Hepatocyte (in vitro differentiated cells): ENCODE data around the gene TMEM147. TPM values are rescaled to one million over a fixed set of nuclear protein-coding genes. Genes with fewer than 3 reads are reported as not detected.

Source experiments
- DNase-seq: peaks from one replicate; pipeline ENCODE4 v3.0.0-alpha.2; 2016; ENCODE audit warnings: low spot score
- H2AFZ ChIP-seq: fragments of 200-600 bp; sonication (generic); 2 replicates; pipeline ENCODE4 v1.6.0; 2016; ENCODE audit warnings: antibody characterized with exemption, mild to moderate bottlenecking
- H3K27ac ChIP-seq: fragments of 200-600 bp; sonication (generic); 2 replicates; pipeline ENCODE4 v1.5.1; 2016; ENCODE audit warnings: mild to moderate bottlenecking
- H3K27me3 ChIP-seq: fragments of 200-600 bp; sonication (generic); 2 replicates; pipeline ENCODE4 v1.6.1; 2016
- H3K36me3 ChIP-seq: fragments of 200-600 bp; sonication (generic); replicated peaks from 2 replicates; pipeline ENCODE4 v1.5.1; 2016; ENCODE audit warnings: low read depth; ENCODE audit not compliant: insufficient read depth
- H3K4me1 ChIP-seq: fragments of 200-600 bp; sonication (generic); 2 replicates; pipeline ENCODE4 v1.5.1; 2016; ENCODE audit warnings: mild to moderate bottlenecking, moderate library complexity; ENCODE audit not compliant: insufficient read depth
- H3K4me2 ChIP-seq: fragments of 200-600 bp; sonication (generic); 2 replicates; pipeline ENCODE4 v1.6.0; 2016
- H3K4me3 ChIP-seq: fragments of 200-600 bp; sonication (generic); 2 replicates; pipeline ENCODE4 v1.5.1; 2016; ENCODE audit warnings: mild to moderate bottlenecking
- H3K79me2 ChIP-seq: fragments of 200-600 bp; sonication (generic); 2 replicates; pipeline ENCODE4 v1.6.0; 2017; ENCODE audit warnings: mild to moderate bottlenecking
- H3K9me2 ChIP-seq: fragments of 200-600 bp; sonication (generic); replicated peaks from 2 replicates; pipeline ENCODE4 v1.6.0; 2017; ENCODE audit warnings: mild to moderate bottlenecking; ENCODE audit not compliant: insufficient read depth
- H3K9me3 ChIP-seq: fragments of 200-600 bp; sonication (generic); 2 replicates; pipeline ENCODE4 v1.5.1; 2016; ENCODE audit warnings: low read depth, mild to moderate bottlenecking
- H4K20me1 ChIP-seq: fragments of 200-600 bp; sonication (generic); 2 replicates; pipeline ENCODE4 v1.6.0; 2016; ENCODE audit warnings: mild to moderate bottlenecking; ENCODE audit not compliant: insufficient read depth, poor library complexity, severe bottlenecking
- EZH2 ChIP-seq: fragments of 200-600 bp; sonication (generic); IDR thresholded peaks from 2 replicates; pipeline ENCODE4 v1.6.1; 2016; ENCODE audit warnings: antibody characterized with exemption, mild to moderate bottlenecking, borderline replicate concordance
- EZH2phosphoT487 ChIP-seq: fragments of 200-600 bp; sonication (generic); IDR thresholded peaks from one replicate; pipeline ENCODE4 v1.6.1; 2018; ENCODE audit warnings: antibody characterized with exemption, mild to moderate bottlenecking, low read depth, moderate library complexity; ENCODE audit not compliant: unreplicated experiment, severe bottlenecking
- WGBS: methylation state at CpG from one replicate; pipeline ENCODE4 v1.1.6; 2016; ENCODE audit warnings: low lambda C conversion rate; ENCODE audit errors: missing lambda C conversion rate; 5-methylcytosine and 5-hydroxymethylcytosine counted together
- polyA plus RNA-seq: library from polyadenylated mRNA; unstranded; fragments of >200 nt; fragmentation: Nextera tagmentation; extraction: Ambion mirVana; gene quantifications from 2 replicates; pipeline ENCODE4 v1.2.1, GENCODE V29; 2016
- total RNA-seq: library from RNA; depleted of rRNA; stranded (reverse); fragments of >200 nt; gene quantifications from 2 replicates; pipeline ENCODE4 v1.2.3, GENCODE V29; 2014
- TF ChIP-seq, protein P1 (sequence below): fragments of 200-600 bp; sonication (generic); IDR thresholded peaks from 2 replicates; pipeline ENCODE4 v1.5.1; 2016; ENCODE audit warnings: antibody characterized with exemption, mild to moderate bottlenecking; ENCODE audit not compliant: poor library complexity

Gene TMEM147
- total and polyA plus RNA-seq, 2 experiments from 2014 or later: 115 to 287 TPM

DNA sequence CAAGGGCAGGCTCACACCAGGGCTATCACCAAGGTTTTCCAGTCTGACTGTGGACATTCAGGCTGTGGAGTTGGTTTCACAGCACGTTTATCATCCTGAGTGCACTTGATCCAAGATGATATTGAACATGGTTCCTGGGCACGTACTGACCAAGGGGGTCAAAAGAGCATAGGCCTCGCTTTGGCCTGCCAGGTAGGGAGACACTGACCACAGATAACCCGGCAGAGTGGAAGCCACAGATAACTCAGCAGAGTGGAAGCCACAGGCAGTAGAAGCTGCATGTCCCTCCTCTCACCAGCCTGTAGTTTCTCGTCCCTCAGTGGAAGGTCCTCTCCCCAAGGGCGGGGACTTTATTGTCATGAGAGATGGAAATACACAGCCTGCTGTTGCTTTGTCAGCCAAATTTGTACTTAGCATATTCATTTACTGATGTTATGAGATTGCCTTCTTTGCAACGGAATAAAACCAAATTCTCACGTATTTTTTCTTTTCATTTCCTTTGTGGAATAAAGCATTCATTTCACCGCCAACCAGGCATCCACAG, 46.4 kb upstream of the TMEM147 start:
- H2AFZ ChIP-seq: no peak overlapping the region
- H3K4me3 ChIP-seq: no peak overlapping the region
- no peaks in the 10 kb centered on the region for H3K79me2 ChIP-seq
- H4K20me1 ChIP-seq: no peaks in the 10 kb centered on the region
- DNase-seq: no peak
- 93% methylated on average over 9 of the region's 9 CpGs for WGBS
- H3K36me3 ChIP-seq: no peaks in the 10 kb centered on the region
- no peaks in the 10 kb centered on the region for H3K9me2 ChIP-seq
- H3K4me2 ChIP-seq: no peak overlapping the region
- TF ChIP-seq EZH2 (no peak), EZH2phosphoT487 (no peak)
- TF ChIP-seq, protein P1, sequence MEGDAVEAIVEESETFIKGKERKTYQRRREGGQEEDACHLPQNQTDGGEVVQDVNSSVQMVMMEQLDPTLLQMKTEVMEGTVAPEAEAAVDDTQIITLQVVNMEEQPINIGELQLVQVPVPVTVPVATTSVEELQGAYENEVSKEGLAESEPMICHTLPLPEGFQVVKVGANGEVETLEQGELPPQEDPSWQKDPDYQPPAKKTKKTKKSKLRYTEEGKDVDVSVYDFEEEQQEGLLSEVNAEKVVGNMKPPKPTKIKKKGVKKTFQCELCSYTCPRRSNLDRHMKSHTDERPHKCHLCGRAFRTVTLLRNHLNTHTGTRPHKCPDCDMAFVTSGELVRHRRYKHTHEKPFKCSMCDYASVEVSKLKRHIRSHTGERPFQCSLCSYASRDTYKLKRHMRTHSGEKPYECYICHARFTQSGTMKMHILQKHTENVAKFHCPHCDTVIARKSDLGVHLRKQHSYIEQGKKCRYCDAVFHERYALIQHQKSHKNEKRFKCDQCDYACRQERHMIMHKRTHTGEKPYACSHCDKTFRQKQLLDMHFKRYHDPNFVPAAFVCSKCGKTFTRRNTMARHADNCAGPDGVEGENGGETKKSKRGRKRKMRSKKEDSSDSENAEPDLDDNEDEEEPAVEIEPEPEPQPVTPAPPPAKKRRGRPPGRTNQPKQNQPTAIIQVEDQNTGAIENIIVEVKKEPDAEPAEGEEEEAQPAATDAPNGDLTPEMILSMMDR: no peak
- peaks cover 6% of the 10 kb centered on the region for H3K4me1 ChIP-seq
- no peaks in the 10 kb centered on the region for H3K9me3 ChIP-seq
- H3K27me3 ChIP-seq: no peaks in the 10 kb centered on the region
- H3K27ac ChIP-seq: no peak overlapping the region

DNA sequence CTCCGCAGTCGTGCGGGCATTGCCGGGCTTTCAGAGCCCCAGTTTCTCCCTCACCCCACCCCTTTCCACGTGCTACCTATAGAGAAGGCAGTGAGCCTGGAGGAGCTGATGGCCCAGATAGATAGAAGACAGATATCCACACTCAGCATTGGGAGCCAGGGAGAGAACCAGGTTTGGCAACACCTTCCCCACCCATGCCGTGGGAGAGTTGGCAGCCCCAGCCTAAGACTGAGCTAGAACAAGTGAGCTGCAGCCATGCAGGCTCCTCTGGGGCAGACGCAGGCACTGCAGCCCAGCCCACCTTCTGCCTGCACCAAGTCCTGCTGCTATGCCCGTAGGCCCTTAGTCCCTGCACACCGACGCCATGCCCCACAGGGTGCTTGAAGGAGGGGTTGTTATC, 44.8 kb upstream of the TMEM147 start:
- no peaks in the 10 kb centered on the region for H3K79me2 ChIP-seq
- H3K36me3 ChIP-seq: no peaks in the 10 kb centered on the region
- H3K27me3 ChIP-seq: no peaks in the 10 kb centered on the region
- no peak overlapping the region for H2AFZ ChIP-seq
- no peak overlapping the region for H3K4me2 ChIP-seq
- peaks cover 6% of the 10 kb centered on the region for H3K4me1 ChIP-seq
- H3K9me2 ChIP-seq: no peaks in the 10 kb centered on the region
- no peaks in the 10 kb centered on the region for H3K9me3 ChIP-seq
- DNase-seq: no peak
- TF ChIP-seq EZH2 (no peak), EZH2phosphoT487 (no peak)
- TF ChIP-seq, protein P1: no peak
- no peak overlapping the region for H3K4me3 ChIP-seq
- H3K27ac ChIP-seq: no peak overlapping the region
- H4K20me1 ChIP-seq: no peaks in the 10 kb centered on the region
- 93% methylated on average over 10 of the region's 10 CpGs for WGBS

DNA sequence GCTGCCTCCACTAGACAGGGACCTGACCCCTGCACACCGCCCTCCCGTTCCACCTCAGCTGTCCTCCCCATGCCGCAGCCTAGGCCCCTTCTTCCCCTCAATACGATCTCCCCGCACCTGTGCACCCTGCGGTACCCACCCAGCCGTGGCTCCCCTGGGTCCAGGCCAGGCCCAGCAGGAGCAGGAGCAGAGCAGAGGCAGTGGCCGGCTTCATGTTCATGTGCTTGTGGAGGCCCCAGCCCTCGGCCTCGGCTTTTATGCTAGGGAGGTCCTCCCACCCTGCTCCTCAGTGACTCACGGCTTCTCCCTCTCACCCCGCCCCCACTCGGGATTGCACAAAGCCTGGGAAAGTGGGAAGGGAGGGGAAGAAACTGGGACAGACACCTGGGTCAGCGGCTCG, 43.7 kb upstream of the TMEM147 start:
- H3K27me3 ChIP-seq: no peaks in the 10 kb centered on the region
- no peak overlapping the region for H3K4me2 ChIP-seq
- no peaks in the 10 kb centered on the region for H3K36me3 ChIP-seq
- H3K9me2 ChIP-seq: no peaks in the 10 kb centered on the region
- H3K27ac ChIP-seq: no peak overlapping the region
- no peaks in the 10 kb centered on the region for H3K79me2 ChIP-seq
- peaks cover 6% of the 10 kb centered on the region for H3K4me1 ChIP-seq
- H3K9me3 ChIP-seq: no peaks in the 10 kb centered on the region
- 77% methylated on average over 14 of the region's 15 CpGs for WGBS
- H4K20me1 ChIP-seq: no peaks in the 10 kb centered on the region
- no peak overlapping the region for H2AFZ ChIP-seq
- TF ChIP-seq, protein P1: no peak
- TF ChIP-seq EZH2phosphoT487 (no peak), EZH2 (no peak)
- H3K4me3 ChIP-seq: no peak overlapping the region
- peak; percentile 82 for DNase-seq

DNA sequence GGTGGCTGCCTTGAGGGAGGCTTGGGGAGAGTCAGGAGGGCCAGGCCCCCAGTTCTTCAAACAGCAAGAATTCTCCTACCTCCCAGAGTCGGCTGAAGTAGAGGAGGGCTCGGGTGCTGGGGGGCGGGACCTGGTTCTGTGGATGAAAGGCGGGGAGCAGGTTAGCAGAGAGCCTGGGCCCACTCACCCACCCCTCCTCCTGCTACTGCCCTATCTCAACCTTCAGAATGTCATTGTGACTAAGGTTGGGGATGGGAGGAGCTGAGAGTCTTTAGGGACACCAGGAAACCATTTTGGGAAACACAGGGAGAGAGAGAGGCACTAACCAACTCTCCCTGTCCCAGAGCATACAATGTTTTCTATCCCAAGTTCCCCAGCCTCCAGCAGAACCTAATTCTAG, 42.7 kb upstream of the TMEM147 start:
- Histone ChIP-seq H3K36me3 (no peaks in the 10 kb centered on the region), H3K79me2 (no peaks in the 10 kb centered on the region), H3K9me2 (no peaks in the 10 kb centered on the region), H3K27me3 (no peaks in the 10 kb centered on the region), H4K20me1 (no peaks in the 10 kb centered on the region), H3K27ac (no peak overlapping the region), H2AFZ (no peak overlapping the region), H3K4me1 (peaks cover 6% of the 10 kb centered on the region), H3K4me3 (no peak overlapping the region), H3K4me2 (no peak overlapping the region), H3K9me3 (no peaks in the 10 kb centered on the region)
- TF ChIP-seq EZH2phosphoT487: no peak
- TF ChIP-seq, protein P1: no peak
- TF ChIP-seq EZH2: no peak
- DNase-seq: no peak
- 94% methylated on average over 4 of the region's 4 CpGs for WGBS
